ENCODE data around the gene SLC6A3.
A peak's percentile ranks its signal among the peaks of the same experiment; 100 is the strongest.
"Not testable (repeated sequence)": the region's sequence is repeated elsewhere in the genome, so short reads cannot be mapped to it uniquely, and the experiment has no call there.

The SLC6A3 gene

GRCh38 chr5:1385395-1386273 is 59.6 kb downstream of the SLC6A3 start:
- peak; percentile 86 for DNase-seq

DNA sequence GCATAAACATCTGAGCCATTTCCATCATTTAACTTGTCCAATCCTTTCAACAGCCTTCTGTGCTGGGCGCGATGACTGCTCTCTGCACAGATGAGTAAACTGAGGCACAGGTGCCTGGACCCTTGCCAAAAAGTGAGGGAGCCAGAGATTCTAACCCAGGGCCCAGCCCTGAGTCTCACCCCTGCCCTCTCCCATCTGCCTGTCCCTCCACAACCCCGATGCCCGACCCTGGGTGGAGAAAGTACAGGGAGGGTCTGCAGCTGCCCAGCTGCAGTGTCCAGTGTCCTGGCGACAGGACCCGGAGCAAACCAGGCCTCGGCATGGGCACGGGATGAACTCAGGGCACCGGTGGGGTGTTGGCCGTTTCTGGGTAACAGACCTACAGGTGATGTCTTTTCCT is 60.7 kb downstream of the SLC6A3 start:
- DNase-seq: no peak

GRCh38 chr5:1383886-1384401 is 61.3 kb downstream of the SLC6A3 start:
- DNase-seq: no peak

DNA sequence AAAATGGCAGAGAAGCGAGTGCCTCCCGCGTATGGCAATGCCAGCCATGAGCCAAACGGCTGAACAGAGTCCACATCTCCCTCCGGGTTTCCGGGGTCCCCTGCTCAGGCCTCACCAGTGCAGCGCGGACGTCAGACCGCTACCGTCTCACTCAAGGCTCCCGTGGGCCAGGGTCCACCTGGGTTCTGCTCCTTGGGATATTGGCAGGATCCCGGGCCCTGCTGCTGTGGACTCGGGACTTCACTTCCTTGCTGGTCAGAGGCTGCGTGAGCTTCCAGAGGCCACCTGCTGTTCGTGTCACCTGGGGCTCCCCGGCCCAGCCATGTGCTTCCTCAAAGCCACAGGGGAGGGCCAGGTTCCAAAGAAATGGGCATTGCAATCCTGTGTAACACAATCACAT is 61.9 kb downstream of the SLC6A3 start:
- no peak for DNase-seq

GRCh38 chr5:1382248-1382700 is 63.0 kb downstream of the SLC6A3 start:
- DNase-seq: no peak

DNA sequence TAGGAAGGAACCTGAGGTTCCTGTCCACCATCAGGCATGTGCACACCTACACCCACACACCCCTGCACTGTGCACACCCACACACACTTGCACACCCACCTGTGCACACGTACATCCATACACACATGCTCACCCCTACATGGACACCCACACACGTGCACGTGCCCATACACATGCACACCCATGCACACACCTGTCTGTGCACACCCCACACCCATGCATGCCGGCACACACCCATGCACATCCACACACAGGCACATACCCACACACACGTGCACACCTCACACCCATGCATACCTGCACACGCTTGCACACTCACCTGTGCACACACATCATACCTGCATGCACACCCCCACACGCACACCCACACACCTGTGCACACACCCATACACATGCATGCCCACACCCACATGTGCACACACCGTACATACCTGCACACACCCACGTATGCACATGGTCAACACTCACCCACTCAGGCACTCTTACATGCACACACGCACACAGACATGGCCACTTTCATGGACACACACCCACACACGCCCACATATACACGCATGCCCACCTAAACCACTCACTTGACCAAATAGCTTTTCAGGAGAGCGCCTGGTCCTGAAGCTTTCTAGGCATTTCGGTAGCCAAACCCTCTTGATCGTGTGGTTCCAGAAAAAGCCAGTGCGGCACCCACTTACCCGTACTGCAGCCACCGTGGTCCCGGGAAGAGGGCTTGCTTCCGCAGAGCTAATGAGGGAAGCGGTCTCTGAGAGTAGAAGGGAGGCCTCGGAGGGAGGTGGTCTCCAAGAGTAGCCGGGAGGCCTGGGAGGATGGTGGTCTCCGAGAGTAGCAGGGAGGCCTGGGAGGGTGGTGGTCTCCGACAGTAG is 63.6 kb downstream of the SLC6A3 start:
- DNase-seq: no peak

DNA sequence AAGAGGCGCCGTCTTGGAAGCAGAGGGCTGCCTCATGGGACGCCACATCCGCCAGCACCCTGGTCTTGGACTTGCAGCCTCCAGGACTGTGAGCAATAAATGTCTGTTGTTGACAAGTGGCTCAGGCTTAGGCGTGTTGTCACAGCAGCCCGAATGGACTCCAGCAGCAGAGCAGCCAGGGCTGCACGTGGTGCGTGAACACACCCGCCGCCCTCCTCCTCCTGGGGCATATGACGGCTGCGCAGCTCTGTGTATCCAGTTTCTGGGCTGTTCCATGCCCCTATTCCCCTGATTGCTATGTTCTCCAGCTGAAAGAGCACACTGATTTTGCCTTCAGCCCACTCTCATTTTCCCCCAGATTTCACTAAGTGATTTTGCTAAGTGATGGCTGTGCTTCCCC is 64.3 kb downstream of the SLC6A3 start:
- DNase-seq: peak; percentile 15

DNA sequence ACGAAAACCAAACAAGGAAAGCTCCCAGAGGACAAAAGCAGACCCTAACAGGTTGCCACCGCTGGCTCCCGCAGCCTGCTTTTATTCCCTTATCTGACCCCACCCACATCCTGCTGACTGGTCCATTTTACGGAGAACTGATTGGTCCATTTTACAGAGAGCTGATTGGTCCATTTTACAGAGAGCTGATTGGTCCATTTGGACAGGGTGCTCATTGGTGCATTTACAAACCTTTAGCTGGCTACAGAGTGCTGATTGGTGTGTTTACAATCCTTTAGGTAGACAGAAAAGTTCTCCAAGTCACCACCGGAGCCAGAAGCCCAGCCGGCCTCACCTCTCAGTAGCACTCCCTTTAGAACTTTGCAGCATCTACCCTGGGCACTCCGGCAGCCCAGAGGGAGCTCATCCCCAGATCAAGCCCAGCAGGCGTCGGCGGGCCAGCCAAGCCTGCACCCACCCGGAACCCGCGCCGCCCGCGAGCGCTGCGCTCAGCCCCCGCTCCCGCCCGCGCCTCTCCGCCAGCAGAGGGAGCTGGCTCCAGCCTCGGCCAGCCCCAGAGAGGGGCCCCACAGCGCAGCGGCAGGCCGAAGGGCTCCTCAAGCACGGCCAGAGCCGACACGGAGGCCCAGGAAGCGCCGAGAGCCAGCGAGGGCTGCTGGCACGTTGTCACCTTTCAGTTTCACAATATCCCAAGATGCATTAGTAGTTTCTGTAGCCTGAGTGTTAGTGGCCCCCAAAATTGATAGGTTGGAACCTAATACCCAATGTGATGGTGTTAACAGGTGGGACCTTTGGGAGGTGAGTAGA is 65.0 kb downstream of the SLC6A3 start:
- no peak for DNase-seq

DNA sequence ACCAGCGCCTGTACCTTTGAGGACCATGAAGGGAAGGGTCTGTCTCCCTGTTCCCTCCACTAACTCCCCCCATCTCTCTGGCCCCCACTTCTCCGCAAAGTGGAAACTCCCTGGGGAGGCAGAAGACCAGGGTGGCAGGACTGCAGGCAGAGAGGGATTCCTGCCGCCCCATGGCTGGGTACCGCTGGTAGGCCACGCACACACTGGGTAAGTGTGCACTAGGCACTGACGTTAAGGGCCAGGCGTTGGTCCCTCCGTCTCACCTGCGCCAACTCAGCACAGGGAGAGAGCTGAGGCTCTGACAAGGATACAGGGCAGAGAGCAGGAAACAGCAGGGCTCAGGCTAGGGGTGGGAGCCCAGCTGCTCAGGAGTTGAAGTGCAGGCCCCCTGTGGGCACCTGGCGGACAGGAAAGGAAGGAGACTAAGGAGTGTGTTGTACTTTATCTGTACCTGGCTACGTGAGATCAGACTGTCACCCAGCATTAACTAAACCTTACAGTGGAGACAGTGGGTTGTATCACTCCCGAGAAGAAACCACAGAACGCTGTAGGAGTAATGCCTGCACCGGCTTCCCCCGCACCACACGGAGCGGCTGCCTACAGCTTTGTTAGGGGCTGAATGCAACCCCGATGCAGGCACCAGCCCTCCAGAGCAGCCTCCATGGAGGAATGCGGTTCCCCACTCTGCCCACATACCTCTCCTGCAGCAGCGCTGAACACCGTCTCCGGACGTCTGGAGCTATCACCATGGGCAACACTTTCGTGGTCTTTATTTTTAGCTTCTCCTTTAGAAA is 66.2 kb downstream of the SLC6A3 start:
- DNase-seq: no peak

DNA sequence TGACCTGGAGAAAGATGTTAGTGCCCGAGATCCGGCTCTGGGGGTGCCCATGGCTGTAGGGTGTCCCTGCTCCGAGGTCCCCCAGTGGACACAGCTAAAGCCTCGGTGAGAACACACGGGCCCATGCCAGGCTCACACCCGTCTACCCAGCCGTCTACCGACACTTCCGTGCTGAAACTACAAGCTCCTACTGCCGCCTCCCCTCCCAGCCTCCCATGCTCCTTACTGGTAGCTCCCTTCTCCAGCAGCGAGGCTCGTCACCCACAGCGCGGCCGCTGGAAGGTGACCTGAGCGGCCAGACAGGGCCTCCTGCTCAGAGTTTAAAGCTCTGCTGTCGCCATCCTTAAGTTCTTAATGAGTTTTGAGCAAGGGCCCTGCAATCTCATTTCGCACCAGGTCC is 67.1 kb downstream of the SLC6A3 start:
- no peak for DNase-seq

GRCh38 chr5:1376981-1377380 is 68.3 kb downstream of the SLC6A3 start:
- DNase-seq: no peak

DNA sequence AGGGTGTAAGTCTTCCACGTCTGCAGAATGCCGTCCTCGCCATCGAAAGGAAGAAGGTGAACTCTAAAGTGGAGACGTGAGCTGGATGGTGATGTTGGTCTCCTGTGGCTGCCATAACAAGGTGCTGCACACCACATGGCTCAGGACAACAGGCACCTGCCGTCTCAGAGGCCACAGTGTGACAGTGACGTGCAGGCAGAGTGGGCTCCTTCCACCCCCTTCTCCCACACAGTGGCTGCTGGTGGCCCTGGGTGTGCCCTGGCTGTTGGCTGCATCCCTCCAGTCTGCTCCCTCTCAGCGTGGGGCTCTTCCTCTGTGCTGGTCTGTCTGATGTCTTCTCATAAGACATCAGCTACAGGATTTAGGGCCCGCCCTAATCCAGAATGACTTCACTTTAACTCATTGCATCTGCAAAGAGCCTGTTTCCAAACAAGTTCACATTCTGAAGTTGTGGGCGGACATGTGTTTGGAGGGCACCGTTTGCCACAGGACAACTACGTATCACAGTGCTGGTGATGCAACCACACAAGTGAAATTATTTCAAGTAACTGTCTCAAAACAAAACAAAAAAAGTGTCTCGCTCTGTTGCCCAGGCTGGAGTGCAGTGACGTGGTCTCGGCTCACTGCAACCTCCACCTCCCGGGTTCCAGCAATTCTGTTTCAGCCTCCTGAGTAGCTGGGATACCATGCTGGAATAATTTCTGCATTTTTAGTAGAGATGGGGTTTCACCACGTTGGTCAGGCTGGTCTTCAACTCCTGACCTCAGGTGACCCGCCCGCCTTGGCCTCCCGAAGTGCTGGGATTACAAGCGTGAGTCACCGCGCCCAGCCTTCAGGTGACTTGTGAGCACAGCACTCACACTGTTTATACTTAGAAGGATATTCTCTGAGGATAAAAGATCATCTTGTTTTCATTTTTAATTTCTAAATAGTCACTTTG is 69.1 kb downstream of the SLC6A3 start:
- DNase-seq: no peak

DNA sequence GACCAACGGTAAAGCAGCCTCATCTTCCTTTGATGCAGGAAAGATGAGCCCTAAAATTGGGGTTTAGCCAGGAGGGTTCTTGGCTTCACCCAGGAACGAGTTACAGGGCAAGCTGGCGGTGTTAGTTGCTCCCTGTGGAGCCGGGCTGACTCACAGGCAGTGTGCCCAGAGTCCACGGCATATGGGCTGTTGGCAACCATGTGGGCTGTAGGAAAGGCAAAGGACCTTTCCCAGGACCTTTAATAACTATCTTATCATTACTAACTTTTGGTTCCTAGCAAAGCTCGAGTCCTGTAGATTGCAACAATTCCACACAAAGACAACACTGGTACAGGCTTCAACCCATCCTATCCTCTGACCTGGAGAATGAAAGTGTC is 70.6 kb downstream of the SLC6A3 start:
- no peak for DNase-seq

DNA sequence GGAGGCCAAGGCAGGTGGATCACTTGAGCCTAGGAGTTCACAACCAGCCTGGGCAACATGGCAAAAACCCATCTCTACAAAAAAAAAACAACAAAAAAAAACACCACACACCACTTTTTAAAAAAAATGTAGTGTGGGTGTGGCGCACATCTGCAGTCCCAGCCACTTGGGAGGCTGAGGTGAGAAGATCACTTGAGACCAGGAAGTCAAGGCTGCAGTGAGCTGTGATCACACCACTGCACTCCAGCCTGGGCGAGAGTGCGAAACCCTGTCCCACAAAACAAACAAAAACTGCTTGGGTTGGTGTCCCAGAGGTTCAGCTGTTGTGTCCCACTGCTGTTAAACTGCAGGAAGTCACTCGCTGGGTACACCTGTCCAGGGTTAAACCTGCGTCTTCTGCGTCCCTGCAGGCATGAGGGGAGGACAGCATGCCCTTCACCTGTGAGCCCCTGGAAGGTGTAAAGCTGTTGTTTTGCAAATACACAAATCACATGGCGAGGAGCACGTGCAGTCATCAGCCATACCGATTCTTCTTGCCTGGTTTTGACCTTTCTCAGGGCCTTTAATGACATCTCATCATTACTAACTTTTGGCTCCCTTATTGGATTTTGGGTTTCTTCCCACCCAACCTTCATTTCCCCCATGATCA is 71.1 kb downstream of the SLC6A3 start:
- DNase-seq: no peak

DNA sequence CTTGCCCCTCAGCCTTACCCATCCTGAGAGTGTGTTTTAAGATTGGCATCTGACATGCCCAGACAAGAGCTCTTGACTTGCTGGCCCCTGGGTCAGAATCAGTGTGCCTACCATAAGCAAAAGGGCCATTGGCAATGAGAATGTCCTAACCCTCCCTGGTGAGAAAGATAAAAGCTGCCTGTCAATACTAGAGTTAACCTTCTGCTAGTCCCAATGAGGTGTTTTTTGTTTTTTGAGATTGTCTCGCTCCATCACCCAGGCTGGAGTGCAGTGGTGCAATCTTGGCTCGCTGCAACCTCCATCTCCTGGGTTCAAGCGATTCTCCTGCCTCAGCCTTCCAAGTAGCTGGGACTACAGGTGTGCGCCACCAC is 73.3 kb downstream of the SLC6A3 start:
- not testable (repeated sequence) for DNase-seq

DNA sequence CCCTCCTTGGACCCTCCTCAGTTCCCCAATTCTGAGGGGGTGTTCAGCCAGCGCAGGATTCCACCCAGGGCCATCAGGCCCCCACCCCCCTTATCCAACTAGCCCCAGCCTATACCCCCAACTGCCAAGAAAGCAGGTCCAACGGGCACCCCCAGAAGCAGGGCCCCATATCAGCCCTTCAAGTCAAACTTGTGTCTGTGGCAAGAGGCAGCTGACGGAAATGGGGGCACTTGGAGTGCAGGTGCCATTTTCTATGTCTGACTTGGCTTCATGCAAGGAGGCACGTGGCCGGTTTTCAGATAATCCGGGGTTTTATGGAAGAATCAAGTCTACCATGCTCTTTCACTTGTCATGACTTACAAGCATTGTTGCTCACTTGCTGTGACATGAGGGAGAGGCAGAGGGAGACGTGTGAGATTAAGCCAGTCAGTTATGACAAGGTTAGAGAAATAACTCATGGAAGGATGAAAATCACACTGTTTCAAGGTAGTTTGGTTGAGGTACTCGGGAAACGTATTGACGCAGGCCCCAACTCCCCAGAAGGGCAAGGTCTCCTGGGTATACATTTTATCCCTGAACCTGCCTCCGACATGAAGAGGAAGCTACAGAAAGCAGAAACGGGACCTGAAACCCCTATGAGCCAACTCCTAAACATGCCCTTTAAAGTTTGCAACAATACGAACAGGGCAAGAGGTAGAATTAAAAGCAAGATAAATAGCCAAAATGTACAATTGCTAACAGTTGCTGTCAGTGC is 73.8 kb downstream of the SLC6A3 start:
- no peak for DNase-seq

GRCh38 chr5:1370006-1370405 is 75.2 kb downstream of the SLC6A3 start:
- DNase-seq: no peak

DNA sequence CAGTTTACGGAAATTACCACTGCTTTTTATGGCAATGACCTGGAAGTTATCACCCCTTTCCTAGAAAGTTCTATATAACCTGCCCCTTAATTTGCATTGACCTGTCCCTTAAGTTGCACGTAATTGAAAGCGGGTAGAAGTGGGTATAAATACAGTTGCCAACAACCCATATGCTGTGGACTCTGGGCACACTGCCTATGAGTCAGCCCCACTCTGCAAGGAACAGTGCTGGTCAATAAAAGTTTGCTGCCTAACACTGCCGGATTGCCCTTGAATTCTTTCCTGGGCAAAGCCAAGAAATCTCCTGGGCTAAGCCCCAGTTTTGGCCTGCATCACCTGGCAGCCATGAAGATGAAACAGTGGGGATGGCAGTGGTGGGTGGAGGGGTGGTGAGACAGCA is 76.5 kb downstream of the SLC6A3 start:
- no peak for DNase-seq

- no peak for DNase-seq
Measured at GRCh38 chr5:1368236-1368635, 77.0 kb downstream of the SLC6A3 start.

- no peak for DNase-seq
Measured at GRCh38 chr5:1367149-1367548, 78.1 kb downstream of the SLC6A3 start.

Data from DMS153 (cell line).